Endothelial cell of umbilical vein (primary cell): ENCODE results near the gene PLEKHH1.

Experiments used
- CTCF ChIP-seq, 2 donors: IDR thresholded peaks; 1 replicate in 1 of 2; 2 replicates in 1 of 2; pipeline ENCODE4 v1.5.1; 2011; ENCODE audit warnings: low read length in 2 of 2, mild to moderate bottlenecking in 2 of 2, moderate library complexity in 2 of 2, control low read depth in 1 of 2, inconsistent platforms in 1 of 2, low read depth in 1 of 2; ENCODE audit not compliant: insufficient read depth in 1 of 2; ENCODE audit errors: extremely low read depth in 1 of 2
- FOS ChIP-seq: IDR thresholded peaks from 2 replicates; pipeline ENCODE4 v1.6.1; 2011; ENCODE audit warnings: mild to moderate bottlenecking, low read length, moderate library complexity, borderline replicate concordance; ENCODE audit not compliant: insufficient read depth
- MYC ChIP-seq: IDR thresholded peaks from one replicate; pipeline ENCODE4 v1.6.1; 2011; ENCODE audit warnings: mild to moderate bottlenecking, low read depth, low read length
- POLR2A ChIP-seq: IDR thresholded peaks from 2 replicates; pipeline ENCODE4 v1.6.1; 2012; ENCODE audit warnings: low read depth, mild to moderate bottlenecking, control low read depth, low read length
- POLR2AphosphoS5 ChIP-seq: IDR thresholded peaks from 2 replicates; pipeline ENCODE4 v1.6.1; 2012; ENCODE audit warnings: low read depth, mild to moderate bottlenecking, control low read depth, low read length, moderate library complexity; ENCODE audit not compliant: insufficient read depth

- TF ChIP-seq CTCF (IDR thresholded peaks at IDR 0.05; ENCODE audit: extremely low read depth in 1 of 2, insufficient read depth in 1 of 2, low read depth in 1 of 2, low read length in 2 of 2) (no peak), POLR2AphosphoS5 (no peak), POLR2A (no peak), FOS (no peak), MYC (no peak)
Measured at GRCh38 chr14:67589204-67589770, 56.2 kb downstream of the PLEKHH1 start.
